Osteoblast (primary cell): Measurements from ENCODE around the gene MIPOL1. TPM values are rescaled to one million over a fixed set of nuclear protein-coding genes. Genes with fewer than 3 reads are reported as not detected.
"Not testable (repeated sequence)": the region's sequence is repeated elsewhere in the genome, so short reads cannot be mapped to it uniquely, and the experiment has no call there.

Source experiments
- DNase-seq: peaks from one replicate; pipeline ENCODE4 v3.0.0; 2011; ENCODE audit warnings: low spot score, mixed read lengths; ENCODE audit not compliant: insufficient read length; ENCODE audit errors: missing footprints
- H2AFZ ChIP-seq: 2 replicates; pipeline ENCODE4 v1.6.0; 2011; ENCODE audit warnings: mild to moderate bottlenecking, low read length
- H3K27ac ChIP-seq: 2 replicates; pipeline ENCODE4 v1.5.1; 2011; ENCODE audit warnings: mild to moderate bottlenecking, low read depth, low read length, moderate library complexity
- H3K27me3 ChIP-seq: 2 replicates; pipeline ENCODE4 v1.6.0; 2012; ENCODE audit warnings: mild to moderate bottlenecking, control low read depth, inconsistent platforms, low read length, moderate library complexity; ENCODE audit not compliant: insufficient read depth
- H3K36me3 ChIP-seq: 2 replicates; pipeline ENCODE4 v1.5.1; 2011; ENCODE audit warnings: mild to moderate bottlenecking, low read length, control low read depth, moderate library complexity; ENCODE audit not compliant: insufficient read depth
- H3K4me1 ChIP-seq: 2 replicates; pipeline ENCODE4 v1.5.1; 2011; ENCODE audit warnings: mild to moderate bottlenecking, low read length, control low read depth, moderate library complexity; ENCODE audit not compliant: insufficient read depth
- H3K4me2 ChIP-seq: 2 replicates; pipeline ENCODE4 v1.6.0; 2011; ENCODE audit warnings: mild to moderate bottlenecking, low read length; ENCODE audit not compliant: insufficient read depth
- H3K4me3 ChIP-seq: fragments of 200-600 bp; sonication (generic); 3 replicates; pipeline ENCODE4 v1.5.1; 2012; ENCODE audit warnings: mild to moderate bottlenecking, low read length, inconsistent platforms; ENCODE audit not compliant: insufficient read depth
- H3K79me2 ChIP-seq: 2 replicates; pipeline ENCODE4 v1.6.0; 2012; ENCODE audit warnings: mild to moderate bottlenecking, low read length, control low read depth, inconsistent platforms; ENCODE audit not compliant: insufficient read depth
- H3K9me3 ChIP-seq: 2 replicates; pipeline ENCODE4 v1.5.1; 2011; ENCODE audit warnings: low read depth, low read length, control low read depth
- H4K20me1 ChIP-seq: 2 replicates; pipeline ENCODE4 v1.6.0; 2012; ENCODE audit warnings: mild to moderate bottlenecking, low read length, control low read depth; ENCODE audit not compliant: insufficient read depth
- CTCF ChIP-seq: IDR thresholded peaks from 2 replicates; pipeline ENCODE4 v1.5.1; 2011; ENCODE audit warnings: mild to moderate bottlenecking, low read depth, low read length, moderate library complexity; ENCODE audit errors: extremely low read depth
- total RNA-seq: library from RNA; depleted of rRNA; stranded (reverse); fragments of >200 nt; gene quantifications from 2 replicates; pipeline ENCODE4 v1.2.3, GENCODE V29; 2012

Gene MIPOL1
- total RNA-seq, 1 donor, result 9.0 TPM

DNA sequence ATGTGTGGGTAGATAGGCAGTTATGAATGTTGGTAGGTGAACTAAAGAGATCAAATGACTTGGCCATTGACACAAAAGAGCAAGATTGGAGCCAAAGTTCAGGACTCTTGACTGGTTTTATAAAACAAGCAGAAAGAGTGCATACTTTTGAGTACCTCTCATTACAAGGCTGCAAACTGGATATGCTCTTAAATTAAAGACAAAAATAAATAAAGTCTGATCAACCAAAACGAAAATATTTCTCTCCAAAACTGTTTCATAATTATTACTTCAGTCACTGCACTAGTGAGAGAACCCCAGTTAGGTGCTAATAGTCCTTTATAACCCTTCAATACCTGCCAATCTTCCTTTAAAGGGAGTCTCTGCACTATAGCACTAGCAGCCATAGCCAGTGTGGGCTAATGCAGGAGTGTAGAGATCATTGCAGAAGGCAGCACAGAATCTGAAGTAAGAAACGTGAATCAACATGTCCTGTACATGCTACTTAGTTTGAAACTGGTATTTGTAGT, 250.2 kb downstream of the MIPOL1 start:
- H3K79me2 ChIP-seq, result no peaks in the 10 kb centered on the region
- no peak for DNase-seq
- H3K4me2 ChIP-seq, result no peak overlapping the region
- no peak overlapping the region for H3K27ac ChIP-seq
- H3K4me1 ChIP-seq, result no peaks in the 10 kb centered on the region
- no peaks in the 10 kb centered on the region for H3K9me3 ChIP-seq
- no peaks in the 10 kb centered on the region for H3K27me3 ChIP-seq
- H3K36me3 ChIP-seq, result no peaks in the 10 kb centered on the region
- no peak for TF ChIP-seq CTCF
- no peak overlapping the region for H2AFZ ChIP-seq
- H4K20me1 ChIP-seq, result no peaks in the 10 kb centered on the region
- no peak overlapping the region for H3K4me3 ChIP-seq

DNA sequence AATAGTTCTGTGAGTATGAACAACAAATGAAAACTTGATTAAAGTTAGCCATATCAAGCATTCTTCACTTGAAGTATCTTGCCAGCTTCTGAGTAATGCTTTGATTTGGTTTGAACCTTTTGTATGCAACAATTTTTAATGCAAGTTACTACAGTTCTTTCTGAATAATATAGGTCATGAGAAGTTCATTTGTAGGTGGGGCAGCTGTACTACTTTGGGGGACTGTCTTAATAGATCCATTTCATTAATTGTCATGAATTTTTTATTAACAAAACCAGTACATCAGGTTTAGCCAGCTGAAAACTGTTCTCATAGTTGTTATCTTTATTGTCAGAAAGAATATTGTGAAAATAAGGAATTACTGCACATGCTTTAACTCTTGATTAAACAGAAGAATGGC, 254.6 kb downstream of the MIPOL1 start:
- no peak overlapping the region for H3K4me3 ChIP-seq
- no peak for TF ChIP-seq CTCF
- no peaks in the 10 kb centered on the region for H3K9me3 ChIP-seq
- no peak overlapping the region for H3K27ac ChIP-seq
- no peaks in the 10 kb centered on the region for H3K36me3 ChIP-seq
- H3K79me2 ChIP-seq, result no peaks in the 10 kb centered on the region
- H3K27me3 ChIP-seq, result no peaks in the 10 kb centered on the region
- no peak overlapping the region for H2AFZ ChIP-seq
- no peaks in the 10 kb centered on the region for H3K4me1 ChIP-seq
- DNase-seq, result no peak
- H3K4me2 ChIP-seq, result no peak overlapping the region
- no peaks in the 10 kb centered on the region for H4K20me1 ChIP-seq

DNA sequence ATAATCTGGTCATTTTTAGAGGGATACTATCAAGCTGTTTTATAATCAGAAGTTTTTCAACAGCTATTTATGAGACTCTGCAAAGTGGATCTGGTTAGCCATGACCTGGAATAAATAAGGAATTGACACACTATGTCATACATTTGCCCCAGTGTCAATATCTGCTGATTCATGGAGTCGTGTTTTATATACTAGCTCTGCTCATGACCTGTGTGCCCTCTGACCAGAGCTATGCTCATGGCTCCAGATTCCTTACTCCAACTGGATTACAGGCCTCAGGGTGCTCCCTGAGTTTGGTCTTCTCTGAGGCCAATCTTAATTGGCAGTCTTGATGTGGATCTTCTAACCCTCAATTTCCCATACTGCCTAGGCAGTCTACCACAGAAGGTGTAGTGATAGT, 256.2 kb downstream of the MIPOL1 start:
- Histone ChIP-seq H3K9me3 (no peaks in the 10 kb centered on the region), H3K27ac (no peak overlapping the region), H4K20me1 (no peaks in the 10 kb centered on the region), H3K79me2 (no peaks in the 10 kb centered on the region), H3K36me3 (no peaks in the 10 kb centered on the region), H2AFZ (no peak overlapping the region), H3K27me3 (no peaks in the 10 kb centered on the region), H3K4me2 (no peak overlapping the region), H3K4me3 (no peak overlapping the region), H3K4me1 (no peaks in the 10 kb centered on the region)
- no peak for DNase-seq
- TF ChIP-seq CTCF, result no peak

GRCh38 chr14:37457334-37457733, 259.6 kb downstream of the MIPOL1 start:
- no peaks in the 10 kb centered on the region for H3K79me2 ChIP-seq
- H3K36me3 ChIP-seq, result no peaks in the 10 kb centered on the region
- no peak overlapping the region for H3K27ac ChIP-seq
- H4K20me1 ChIP-seq, result no peaks in the 10 kb centered on the region
- no peak for DNase-seq
- H3K9me3 ChIP-seq, result no peaks in the 10 kb centered on the region
- H3K4me3 ChIP-seq, result no peak overlapping the region
- H3K27me3 ChIP-seq, result no peaks in the 10 kb centered on the region
- H3K4me2 ChIP-seq, result no peak overlapping the region
- no peaks in the 10 kb centered on the region for H3K4me1 ChIP-seq
- no peak for TF ChIP-seq CTCF
- no peak overlapping the region for H2AFZ ChIP-seq

- not testable (repeated sequence) for H3K36me3 ChIP-seq, H3K27me3 ChIP-seq, H2AFZ ChIP-seq, H3K4me2 ChIP-seq, H4K20me1 ChIP-seq, H3K4me1 ChIP-seq, H3K79me2 ChIP-seq, H3K27ac ChIP-seq, H3K4me3 ChIP-seq, DNase-seq, H3K9me3 ChIP-seq
These were observed 264.7 kb downstream of the MIPOL1 start for GRCh38 chr14:37462426-37462825.
